ENCODE results near the gene MRPS22.
A peak's percentile ranks its signal among the peaks of the same experiment; 100 is the strongest.
"Not testable (repeated sequence)": the region's sequence is repeated elsewhere in the genome, so short reads cannot be mapped to it uniquely, and the experiment has no call there.

MRPS22 gene

GRCh38 chr3:139388077-139388476 is 44.3 kb downstream of the MRPS22 start:
- peak overlapping the region; percentile 100 for H3K4me3 ChIP-seq (ENCODE audit: low read depth, low read length)
- no peak for DNase-seq (ENCODE audit: low read depth)
- no peak for TF ChIP-seq CTCF (IDR thresholded peaks at IDR 0.05; ENCODE audit: control insufficient read depth, extremely low read depth, insufficient read depth)

- DNase-seq (ENCODE audit: low read depth) = no peak
- H3K4me3 ChIP-seq (ENCODE audit: low read depth, low read length) = peak overlapping the region; percentile 100
- no peak for TF ChIP-seq CTCF (IDR thresholded peaks at IDR 0.05; ENCODE audit: control insufficient read depth, extremely low read depth, insufficient read depth)
Observed at GRCh38 chr3:139388821-139389551, 45.2 kb downstream of the MRPS22 start.

- no peak for TF ChIP-seq CTCF (IDR thresholded peaks at IDR 0.05; ENCODE audit: control insufficient read depth, extremely low read depth, insufficient read depth)
- peak; percentile 97 for DNase-seq (ENCODE audit: low read depth)
- peak within 1 kb of the TSS; percentile 100 for H3K4me3 ChIP-seq (ENCODE audit: low read depth, low read length)
Observed at GRCh38 chr3:139389552-139390368, 45.9 kb downstream of the MRPS22 start, which contains the start of gene COPB2. Gene COPB2, minus strand, starts transcription at chr3:139389647. Its CDS starts 97 bp downstream, at chr3:139389550.

GRCh38 chr3:139394116-139394515 is 50.3 kb downstream of the MRPS22 start:
- TF ChIP-seq CTCF (IDR thresholded peaks at IDR 0.05; ENCODE audit: control insufficient read depth, extremely low read depth, insufficient read depth) = no peak

GRCh38 chr3:139396707-139397106 is 52.9 kb downstream of the MRPS22 start:
- no peak overlapping the region for H3K4me3 ChIP-seq (ENCODE audit: low read depth, low read length)
- no peak for TF ChIP-seq CTCF (IDR thresholded peaks at IDR 0.05; ENCODE audit: control insufficient read depth, extremely low read depth, insufficient read depth)
- no peak for DNase-seq (ENCODE audit: low read depth)

More at GRCh38 chr3:139394116-139394515, 50.3 kb downstream of the MRPS22 start:
- no peak for DNase-seq (ENCODE audit: low read depth)
- no peak overlapping the region for H3K4me3 ChIP-seq (ENCODE audit: low read depth, low read length)

GRCh38 chr3:139401155-139401554 is 57.3 kb downstream of the MRPS22 start:
- H3K4me3 ChIP-seq (ENCODE audit: low read depth, low read length); DNase-seq (ENCODE audit: low read depth): not testable (repeated sequence)
